ENCODE results near the gene SUCO.
"Not testable (repeated sequence)": the region's sequence is repeated elsewhere in the genome, so short reads cannot be mapped to it uniquely, and the experiment has no call there.

The SUCO gene

GRCh38 chr1:172612478-172612877 lies 79.5 kb downstream of the SUCO start:
- DNase-seq: no peak

GRCh38 chr1:172613294-172613693 lies 80.3 kb downstream of the SUCO start:
- no peak for DNase-seq

DNA sequence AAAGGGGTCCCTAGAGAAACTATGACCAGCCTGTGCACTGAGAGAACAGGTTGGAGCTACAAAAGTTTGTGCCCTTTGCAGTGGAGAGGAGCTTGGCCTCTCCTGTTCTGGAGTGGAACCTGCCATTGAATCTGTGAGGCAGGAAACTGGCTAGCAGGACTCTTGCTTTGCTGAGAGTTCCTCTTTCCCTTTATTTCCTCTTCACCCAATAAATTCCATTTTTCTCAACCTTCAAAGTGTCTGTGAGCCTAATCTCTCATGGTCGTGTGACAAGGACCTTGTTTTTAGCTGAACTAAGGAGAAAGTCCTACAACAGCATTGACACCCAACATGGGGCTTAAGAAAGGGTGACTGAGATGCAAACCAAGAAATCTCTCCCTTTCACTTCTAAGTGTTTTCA lies 83.2 kb downstream of the SUCO start:
- no peak for DNase-seq

DNA sequence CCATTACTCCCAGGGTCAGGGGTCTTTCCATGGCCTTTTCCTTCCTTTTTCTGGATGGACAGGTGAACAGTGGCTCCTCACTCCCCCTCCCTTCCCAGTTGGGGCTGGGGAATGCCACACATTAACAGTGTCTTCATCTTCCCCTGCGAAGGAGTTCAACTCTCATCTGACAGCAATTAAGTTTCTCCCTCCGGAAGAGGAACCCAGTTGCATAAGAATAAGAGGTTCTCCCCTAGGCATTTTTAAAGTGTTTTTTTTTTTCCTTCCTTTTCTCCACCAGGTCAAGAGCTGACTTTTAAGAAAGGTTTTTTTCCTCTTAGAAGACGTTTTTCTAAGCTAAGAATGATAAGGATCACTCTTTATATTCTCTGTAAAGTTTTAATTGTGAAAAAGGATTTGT lies 83.7 kb downstream of the SUCO start:
- no peak for DNase-seq

DNA sequence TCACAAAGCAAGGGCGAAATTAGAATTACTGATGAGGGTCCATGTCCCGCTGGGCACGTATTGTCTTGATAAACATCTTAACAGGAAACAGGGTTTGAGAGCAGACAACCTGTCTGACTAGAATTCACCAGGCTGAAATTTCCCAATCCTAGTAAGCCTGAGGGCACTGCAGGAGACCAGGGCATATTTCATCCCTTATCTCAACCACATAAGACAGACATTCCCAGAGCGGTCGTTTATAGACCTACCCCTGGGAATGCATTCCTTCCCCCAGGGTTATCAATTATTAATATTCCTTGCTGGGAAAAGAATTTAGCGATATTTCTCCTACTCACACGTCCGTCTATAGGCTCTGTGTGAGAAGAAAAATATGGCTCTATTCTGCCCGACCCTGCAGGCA lies 87.7 kb downstream of the SUCO start:
- DNase-seq: not testable (repeated sequence)

- DNase-seq: no peak
Measured at GRCh38 chr1:172622541-172622940, 89.6 kb downstream of the SUCO start.

- no peak for DNase-seq
Measured at GRCh38 chr1:172623748-172624147, 90.8 kb downstream of the SUCO start.

- DNase-seq: no peak
Measured at GRCh38 chr1:172626845-172627244, 93.9 kb downstream of the SUCO start.

DNA sequence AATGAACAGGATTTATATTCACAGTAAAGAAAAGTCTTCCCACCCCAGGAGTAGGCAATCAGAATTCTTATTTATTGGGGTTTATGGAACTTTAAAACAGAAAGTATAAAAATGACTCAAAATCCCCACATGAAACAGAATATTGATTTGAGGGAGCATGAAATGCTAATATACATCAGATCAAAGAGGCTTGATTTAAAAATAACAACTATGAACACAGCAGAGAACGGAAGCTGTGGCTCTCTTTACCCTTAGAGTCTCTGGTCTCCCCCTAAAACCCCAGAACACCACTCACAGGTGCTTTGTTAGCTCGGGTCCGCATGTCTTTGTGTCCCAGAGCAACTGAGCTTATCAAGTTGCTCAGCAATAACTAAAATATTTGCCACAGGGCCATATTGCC lies 94.8 kb downstream of the SUCO start:
- no peak for DNase-seq

DNA sequence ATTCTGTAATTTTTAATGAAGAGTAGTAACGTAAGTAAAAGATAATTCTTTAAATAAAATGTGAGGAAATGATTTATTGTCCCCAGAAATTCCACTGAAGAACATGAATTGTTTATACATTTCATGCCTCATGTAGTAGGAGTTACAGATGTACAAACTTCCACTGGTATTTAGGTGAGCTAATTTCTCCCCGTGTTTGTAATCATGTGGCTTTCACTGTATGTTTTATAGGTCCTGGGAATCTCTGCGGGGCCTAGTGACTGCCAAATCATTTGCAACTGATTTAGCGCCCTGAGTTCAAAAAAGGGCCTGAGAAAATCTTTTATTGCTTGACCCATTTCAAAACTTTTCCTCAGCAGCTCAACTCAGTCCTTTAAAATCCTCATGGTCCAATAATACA lies 95.5 kb downstream of the SUCO start:
- no peak for DNase-seq

DNA sequence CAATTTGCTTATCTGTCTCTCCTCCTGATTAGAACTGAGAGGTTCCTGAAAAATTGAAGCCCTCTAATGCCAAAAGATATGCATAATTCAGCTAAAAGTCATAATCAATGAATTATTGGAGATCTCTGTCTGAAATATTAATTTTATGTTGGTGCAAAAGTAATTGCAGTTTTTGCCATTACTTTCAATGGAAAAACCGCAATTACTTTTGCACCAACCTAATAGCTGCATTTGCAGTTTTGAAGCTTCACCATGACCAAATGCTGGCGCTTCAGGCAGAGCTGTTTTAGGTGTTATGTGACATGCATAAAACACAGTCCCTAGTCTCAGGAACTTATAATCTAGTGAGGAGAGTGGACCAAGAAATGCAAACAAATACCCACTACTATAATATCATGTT lies 96.2 kb downstream of the SUCO start:
- DNase-seq: no peak

DNA sequence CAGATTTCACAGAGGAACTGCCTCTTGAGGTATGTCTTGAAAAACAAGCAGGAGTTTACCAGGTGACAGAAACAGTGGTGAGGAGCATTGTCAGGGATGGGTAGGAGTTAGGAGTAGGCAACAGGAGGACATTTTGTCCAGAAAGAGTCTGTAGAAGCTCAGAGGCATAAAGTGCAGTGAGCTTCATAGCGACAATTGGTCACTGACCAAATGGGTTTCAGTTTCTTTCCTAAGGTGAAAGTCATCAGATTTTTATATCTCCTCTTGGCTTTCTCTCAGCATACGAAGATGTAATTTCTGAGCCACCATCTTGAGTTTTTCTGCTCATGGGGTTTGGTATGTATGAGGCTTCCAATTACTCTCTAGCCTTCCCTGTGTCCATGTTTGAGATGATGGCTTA lies 96.7 kb downstream of the SUCO start:
- no peak for DNase-seq

- DNase-seq: no peak
Measured at GRCh38 chr1:172630056-172630818, 97.3 kb downstream of the SUCO start.

- no peak for DNase-seq
Measured at GRCh38 chr1:172630868-172631267, 97.9 kb downstream of the SUCO start.

GRCh38 chr1:172637522-172637921 lies 104.6 kb downstream of the SUCO start:
- peak in 1 of 5 experiments; percentile 20 for DNase-seq

- DNase-seq: no peak
Measured at GRCh38 chr1:172638249-172638648, 105.3 kb downstream of the SUCO start.

DNA sequence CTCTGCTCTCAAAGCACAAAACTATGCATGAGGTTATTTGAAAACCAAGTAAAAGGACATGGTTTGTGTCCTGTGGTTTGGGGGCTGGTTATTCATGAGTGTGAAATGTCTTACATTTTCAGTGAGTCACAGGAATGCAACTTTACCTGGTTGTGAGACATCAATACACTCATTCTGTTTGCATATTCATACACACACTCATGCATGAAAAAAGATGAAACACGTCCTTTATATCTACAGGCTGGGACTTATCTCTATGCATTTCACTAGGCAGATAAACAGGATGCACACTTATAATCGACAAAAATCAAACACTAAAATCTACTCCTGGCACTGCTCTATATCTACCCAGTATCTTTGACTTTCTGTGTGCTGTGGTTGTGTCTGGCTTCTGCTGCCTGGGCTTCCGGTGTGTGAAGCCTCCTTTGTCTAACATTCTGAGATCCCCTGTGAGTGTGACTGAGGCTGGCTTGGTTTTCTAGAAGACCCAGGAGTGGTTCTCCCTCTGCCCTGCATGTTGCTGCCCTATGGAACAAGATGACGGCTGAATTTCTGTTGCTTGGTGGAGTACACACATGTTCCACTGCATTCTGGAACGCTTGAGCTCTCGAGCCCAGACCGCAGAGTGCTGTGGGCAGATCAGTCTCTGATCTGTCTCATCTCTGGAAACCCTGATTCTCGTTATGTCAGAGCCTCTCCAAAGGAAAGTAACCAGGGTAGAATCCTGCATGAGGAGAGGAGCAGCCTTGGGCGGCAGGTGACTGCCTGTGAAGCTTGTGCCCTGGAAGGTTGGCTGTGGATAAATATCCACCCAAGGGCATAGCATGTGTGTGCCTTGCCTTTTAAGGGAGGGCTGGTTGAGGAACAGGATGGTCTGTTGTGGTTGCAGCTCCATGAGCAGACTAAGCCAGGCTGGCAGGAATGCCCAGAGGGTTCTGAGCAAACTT lies 106.2 kb downstream of the SUCO start:
- DNase-seq: peak; percentile 17 to 93 (median 69)

DNA sequence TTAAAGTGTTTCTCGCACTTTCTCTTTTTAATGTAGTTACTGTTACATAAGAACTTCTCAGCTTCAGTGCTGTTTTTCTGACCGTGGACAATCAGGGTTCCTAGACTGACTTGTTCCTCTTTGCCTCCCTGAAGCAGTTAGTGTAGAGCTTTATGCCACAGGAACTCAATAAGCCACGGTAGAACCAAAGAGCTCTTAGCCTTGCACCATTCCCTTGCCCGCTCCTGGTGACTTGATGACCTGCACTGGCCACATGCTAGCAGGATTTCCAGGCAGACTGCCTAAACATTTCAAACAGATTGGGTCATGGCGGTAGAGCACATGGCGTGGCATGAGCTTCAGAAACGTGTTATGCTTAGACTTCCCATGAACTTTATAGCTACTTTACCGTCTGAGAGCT lies 107.2 kb downstream of the SUCO start:
- DNase-seq: no peak

DNA sequence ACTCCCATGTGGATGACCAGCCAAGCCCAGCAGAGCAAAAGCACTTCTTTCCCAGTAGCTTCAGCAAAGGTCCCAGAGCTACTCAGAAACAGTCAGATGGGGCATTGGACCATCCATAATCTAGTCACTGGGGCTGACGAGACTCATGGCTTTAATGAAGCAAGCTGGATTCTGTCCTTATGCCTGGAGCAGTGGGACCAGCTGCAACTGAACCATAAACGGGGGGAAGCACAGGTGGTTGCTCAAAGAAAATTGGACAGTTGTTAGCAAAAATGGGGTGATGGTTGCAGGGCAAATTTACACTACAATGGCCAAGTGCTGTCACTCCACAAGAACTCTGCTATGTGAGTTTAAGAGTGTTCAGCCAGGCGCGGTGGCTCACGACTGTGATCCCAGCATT lies 108.5 kb downstream of the SUCO start:
- no peak for DNase-seq

- DNase-seq: no peak
Measured at GRCh38 chr1:172642970-172643369, 110.0 kb downstream of the SUCO start.

- DNase-seq: no peak
Measured at GRCh38 chr1:172646653-172647052, 113.7 kb downstream of the SUCO start.

DNA sequence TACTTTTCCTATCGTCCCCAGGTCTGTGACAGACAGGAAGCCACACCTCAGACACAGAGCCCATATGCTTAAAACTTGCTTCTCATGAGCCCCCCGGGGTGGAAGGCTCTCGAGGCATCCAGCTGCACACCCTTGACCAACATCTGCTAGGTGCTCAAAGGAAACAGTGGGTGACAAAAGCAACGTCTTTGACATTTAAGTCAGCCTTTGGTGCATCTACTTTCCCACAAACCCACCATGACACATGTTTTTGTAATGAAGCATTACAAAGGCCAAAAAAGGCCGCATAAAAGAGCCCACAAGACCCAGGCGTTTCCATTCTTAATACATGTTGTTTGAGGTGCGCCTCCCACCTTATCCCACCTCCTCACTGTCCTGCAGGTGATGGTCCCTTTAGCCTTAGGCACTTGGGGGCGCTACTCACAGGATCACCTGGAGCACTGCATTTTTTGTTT lies 114.2 kb downstream of the SUCO start:
- DNase-seq: peak in 2 of 5 experiments; percentile 30 to 70

GRCh38 chr1:172647987-172648386 lies 115.0 kb downstream of the SUCO start:
- no peak for DNase-seq
